ENCODE results near the gene MAGI2. TPM values are rescaled to one million over a fixed set of nuclear protein-coding genes. Genes with fewer than 3 reads are reported as not detected.

Gene MAGI2
- polyA plus RNA-seq, 3 donors: 0.03 to 0.11 TPM; not detected in 1

- Histone ChIP-seq H3K36me3 (replicated peaks in 1 of 2; ENCODE audit: control insufficient read depth in 1 of 2, insufficient read depth in 2 of 2, low read length in 2 of 2) (no peaks in the 10 kb centered on the region), H3K27ac (ENCODE audit: low read depth in 1 of 2, low read length in 2 of 2) (no peak overlapping the region), H2AFZ (ENCODE audit: insufficient read depth, low read depth, low read length, poor library complexity, severe bottlenecking) (no peak overlapping the region), H3K27me3 (ENCODE audit: control insufficient read depth in 2 of 2, insufficient read depth in 2 of 2, low read length in 2 of 2) (no peaks in the 10 kb centered on the region), H3K4me3 (replicated peaks in 1 of 3; ENCODE audit: low read depth in 2 of 3, low read length in 3 of 3) (no peak overlapping the region), H3K4me1 (ENCODE audit: control insufficient read depth in 1 of 2, insufficient read depth in 2 of 2, low read length in 2 of 2) (no peaks in the 10 kb centered on the region), H3K9me3 (replicated peaks in 1 of 2; ENCODE audit: control insufficient read depth in 1 of 2, insufficient read depth in 1 of 2, low read length in 2 of 2) (no peaks in the 10 kb centered on the region), H3K4me2 (replicated peaks; ENCODE audit: extremely low read depth, low read length, poor library complexity, severe bottlenecking) (no peak overlapping the region), H3K9ac (ENCODE audit: insufficient read depth, low read length, poor library complexity, severe bottlenecking) (no peak overlapping the region), H3K79me2 (ENCODE audit: insufficient read depth, low read length) (no peaks in the 10 kb centered on the region), H4K20me1 (ENCODE audit: insufficient read depth, low read length) (no peaks in the 10 kb centered on the region)
- TF ChIP-seq CTCF (IDR thresholded peaks at IDR 0.05): no peak
- peaks cover 0 to 1% (median 0%) of the 10 kb centered on the region in 3 donors for H3K27me3 Mint-ChIP-seq (ENCODE audit: low read depth in 3 of 3)
- H3K27ac Mint-ChIP-seq: no peak overlapping the region
- H3K9me3 Mint-ChIP-seq: peaks cover 0 to 4% (median 1%) of the 10 kb centered on the region in 7 donors
- intact Hi-C loops (cut with micrococcal nuclease): no loop called here
- no peaks in the 10 kb centered on the region for H3K36me3 Mint-ChIP-seq
- no peak for DNase-seq
- H3K4me1 Mint-ChIP-seq: no peaks in the 10 kb centered on the region
- H3K4me3 Mint-ChIP-seq: no peak overlapping the region
Observed at GRCh38 chr7:78146546-78146945, 1306.9 kb downstream of the MAGI2 start.

GRCh38 chr7:78143661-78144060 is 1309.8 kb downstream of the MAGI2 start:
- H3K36me3 Mint-ChIP-seq: no peaks in the 10 kb centered on the region
- no peaks in the 10 kb centered on the region for H3K36me3 ChIP-seq (replicated peaks in 1 of 2; ENCODE audit: control insufficient read depth in 1 of 2, insufficient read depth in 2 of 2, low read length in 2 of 2)
- H3K27ac Mint-ChIP-seq: no peak overlapping the region
- DNase-seq: no peak
- WGBS (ENCODE audit: insufficient coverage): no CpG with 5 or more reads among the region's 2 CpGs
- no peaks in the 10 kb centered on the region for H3K4me1 Mint-ChIP-seq
- H3K9ac ChIP-seq (ENCODE audit: insufficient read depth, low read length, poor library complexity, severe bottlenecking): no peak overlapping the region
- no peak overlapping the region for H2AFZ ChIP-seq (ENCODE audit: insufficient read depth, low read depth, low read length, poor library complexity, severe bottlenecking)
- intact Hi-C loops (cut with micrococcal nuclease): no loop called here
- H4K20me1 ChIP-seq (ENCODE audit: insufficient read depth, low read length): no peaks in the 10 kb centered on the region
- no peak overlapping the region for H3K4me2 ChIP-seq (replicated peaks; ENCODE audit: extremely low read depth, low read length, poor library complexity, severe bottlenecking)
- no peak overlapping the region for H3K27ac ChIP-seq (ENCODE audit: low read depth in 1 of 2, low read length in 2 of 2)
- H3K4me3 Mint-ChIP-seq: no peak overlapping the region
- no peak for TF ChIP-seq CTCF (IDR thresholded peaks at IDR 0.05)
- H3K4me3 ChIP-seq (replicated peaks in 1 of 3; ENCODE audit: low read depth in 2 of 3, low read length in 3 of 3): no peak overlapping the region
- no peaks in the 10 kb centered on the region for H3K79me2 ChIP-seq (ENCODE audit: insufficient read depth, low read length)
- peaks cover 0 to 1% (median 0%) of the 10 kb centered on the region in 3 donors for H3K27me3 Mint-ChIP-seq (ENCODE audit: low read depth in 3 of 3)
- H3K27me3 ChIP-seq (ENCODE audit: control insufficient read depth in 2 of 2, insufficient read depth in 2 of 2, low read length in 2 of 2): no peaks in the 10 kb centered on the region
- peaks cover 0 to 4% (median 1%) of the 10 kb centered on the region in 7 donors for H3K9me3 Mint-ChIP-seq
- H3K9me3 ChIP-seq (replicated peaks in 1 of 2; ENCODE audit: control insufficient read depth in 1 of 2, insufficient read depth in 1 of 2, low read length in 2 of 2): no peaks in the 10 kb centered on the region
- no peaks in the 10 kb centered on the region for H3K4me1 ChIP-seq (ENCODE audit: control insufficient read depth in 1 of 2, insufficient read depth in 2 of 2, low read length in 2 of 2)

All from CD14-positive monocyte (primary cell).